Measurements from ENCODE around the gene RUNX1. TPM values are rescaled to one million over a fixed set of nuclear protein-coding genes. Genes with fewer than 3 reads are reported as not detected.

Gene RUNX1
- total and polyA plus RNA-seq, 2 of the 13 experiments (the other 11 are each of a cell fraction or from before 2014, with no cell fraction given), result 5.4 to 6.4 TPM

DNA sequence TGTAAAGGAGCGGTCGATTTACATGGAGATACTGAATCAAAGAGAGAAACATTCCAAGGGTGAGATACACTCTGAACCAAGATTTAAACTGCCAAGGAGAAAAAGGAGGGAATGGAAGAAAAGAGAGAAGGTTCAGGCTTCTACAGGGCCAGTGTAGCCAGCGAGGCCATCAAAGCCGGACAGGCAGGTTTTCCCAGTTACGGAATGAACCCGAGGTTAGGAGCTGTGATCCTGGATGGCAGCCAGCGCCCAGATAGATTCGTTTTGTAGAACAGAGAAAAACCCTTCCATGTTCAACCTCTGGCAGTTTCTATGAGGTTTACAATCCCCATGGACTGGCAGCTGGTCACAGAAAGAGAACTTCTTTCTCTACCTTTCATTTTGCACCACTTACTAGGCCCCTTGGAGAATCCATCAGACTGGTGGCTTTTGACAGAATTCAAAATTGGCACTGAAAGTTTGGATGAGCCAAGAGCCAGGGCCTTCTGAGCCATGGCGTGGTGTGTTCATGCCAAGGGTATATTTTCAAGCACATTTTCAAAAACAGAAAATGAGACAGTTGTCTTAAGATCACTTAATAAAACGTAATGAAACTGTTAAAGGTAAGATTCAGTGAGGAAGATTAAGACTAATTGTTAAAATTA, 171.5 kb downstream of the RUNX1 start:
- 96% methylated on average over 10 of the region's 10 CpGs for WGBS (ENCODE audit: low lambda C conversion rate)
- ChIA-PET CTCF (ENCODE audit: low intra/inter-chr PET ratio, low total read pairs) (no interaction called here), POLR2A (interaction anchor here (1.5 to 2.3 kb wide), 3 partner anchors 10 to 132 kb away, joined by 3 to 10 read pairs (median 4); no protein-coding TSS in a partner anchor)
- Histone ChIP-seq H3K27ac (ENCODE audit: extremely low read length, insufficient read depth, low read length) (no peak overlapping the region), H3K36me3 (replicated peaks in 1 of 2; ENCODE audit: control insufficient read depth in 1 of 2, insufficient read depth in 2 of 2, low read length in 2 of 2) (peaks cover 12 to 62% of the 10 kb centered on the region in 2 experiments), H3K4me1 (ENCODE audit: insufficient read depth, low read length) (peaks cover 25% of the 10 kb centered on the region), H4K20me1 (ENCODE audit: insufficient read depth, low read length) (no peaks in the 10 kb centered on the region), H3K79me2 (ENCODE audit: insufficient read depth, low read length) (peaks cover 40% of the 10 kb centered on the region), H3K9me3 (ENCODE audit: low read length) (no peaks in the 10 kb centered on the region), H3K4me2 (ENCODE audit: low read depth, low read length) (no peak overlapping the region), H3K27me3 (ENCODE audit: control insufficient read depth in 1 of 2, insufficient read depth in 2 of 2, low read length in 2 of 2) (no peaks in the 10 kb centered on the region), H2AFZ (ENCODE audit: low read length) (no peak overlapping the region), H3K9ac (ENCODE audit: insufficient read depth, low read depth, low read length) (no peak overlapping the region), H3K4me3 (replicated peaks in 1 of 3; ENCODE audit: insufficient read depth in 1 of 3, low read depth in 2 of 3, low read length in 3 of 3) (no peak overlapping the region)
- no peak for FAIRE-seq
- TF ChIP-seq ZFP36 (IDR thresholded peaks at IDR 0.05; ENCODE audit: borderline replicate concordance, low read depth, low read length, partially characterized antibody), result no peak
- no TSS peak for BruUV-seq (replicated peaks)
- in situ Hi-C loops (cut with HindIII; ENCODE audit: extremely low pct_ligation_motif_present, low pct_unique_long_range_greater_than_20kb), result loop anchor here (25.0 kb wide), 2 partner anchors 960 to 1060 kb away; no protein-coding TSS in a partner anchor
- no peak for DNase-seq (ENCODE audit: low spot score)
- intact Hi-C loops (cut with micrococcal nuclease; ENCODE audit: unreplicated experiment), result no loop called here
- no peak for ATAC-seq

DNA sequence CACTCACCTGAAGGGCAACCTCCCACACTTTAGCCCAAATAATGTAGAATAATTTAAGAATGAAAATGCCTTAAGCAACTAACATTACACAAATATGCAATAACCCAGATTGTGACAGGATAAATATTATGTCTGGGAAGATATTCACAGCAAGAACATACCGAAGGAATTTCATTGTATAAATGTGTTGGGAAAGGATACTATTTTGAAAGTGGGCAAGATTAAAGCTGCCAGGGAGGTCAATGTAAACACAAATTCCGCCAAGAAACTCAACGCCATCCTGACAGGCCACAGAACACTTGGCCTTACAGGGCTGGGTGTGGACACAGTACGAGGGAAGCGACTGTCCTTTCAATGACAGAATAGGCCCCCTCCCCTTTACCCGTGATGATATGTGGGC, 173.3 kb downstream of the RUNX1 start:
- H3K9me3 ChIP-seq (ENCODE audit: low read length), result no peaks in the 10 kb centered on the region
- CTCF ChIA-PET (ENCODE audit: low intra/inter-chr PET ratio, low total read pairs), result no interaction called here
- in situ Hi-C loops (cut with HindIII; ENCODE audit: extremely low pct_ligation_motif_present, low pct_unique_long_range_greater_than_20kb), result loop anchor here (25.0 kb wide), 2 partner anchors 961 to 1061 kb away; no protein-coding TSS in a partner anchor
- ATAC-seq, result no peak
- H3K27ac ChIP-seq (ENCODE audit: extremely low read length, insufficient read depth, low read length), result no peak overlapping the region
- H3K36me3 ChIP-seq (replicated peaks in 1 of 2; ENCODE audit: control insufficient read depth in 1 of 2, insufficient read depth in 2 of 2, low read length in 2 of 2), result peaks cover 12 to 70% of the 10 kb centered on the region in 2 experiments
- 100% methylated on average over 6 of the region's 6 CpGs for WGBS (ENCODE audit: low lambda C conversion rate)
- H3K9ac ChIP-seq (ENCODE audit: insufficient read depth, low read depth, low read length), result no peak overlapping the region
- H2AFZ ChIP-seq (ENCODE audit: low read length), result no peak overlapping the region
- H3K4me1 ChIP-seq (ENCODE audit: insufficient read depth, low read length), result peaks cover 7% of the 10 kb centered on the region; the same call in 1 of the 2 replicates
- H3K4me2 ChIP-seq (ENCODE audit: low read depth, low read length), result no peak overlapping the region
- no TSS peak for BruUV-seq (replicated peaks)
- H3K79me2 ChIP-seq (ENCODE audit: insufficient read depth, low read length), result peaks cover 26% of the 10 kb centered on the region
- POLR2A ChIA-PET, result interaction anchor here (1.3 kb wide), 1 partner anchor 13 kb away, joined by 3 read pairs; no protein-coding TSS in a partner anchor
- DNase-seq (ENCODE audit: low spot score), result no peak
- no peak overlapping the region for H3K4me3 ChIP-seq (replicated peaks in 1 of 3; ENCODE audit: insufficient read depth in 1 of 3, low read depth in 2 of 3, low read length in 3 of 3)
- H4K20me1 ChIP-seq (ENCODE audit: insufficient read depth, low read length), result peaks cover 4% of the 10 kb centered on the region; the same call in 1 of the 2 replicates
- no peaks in the 10 kb centered on the region for H3K27me3 ChIP-seq (ENCODE audit: control insufficient read depth in 1 of 2, insufficient read depth in 2 of 2, low read length in 2 of 2)
- intact Hi-C loops (cut with micrococcal nuclease; ENCODE audit: unreplicated experiment), result no loop called here
- no peak for TF ChIP-seq ZNF547 (CRISPR knock-in tag; IDR thresholded peaks at IDR 0.05)
- TF ChIP-seq, protein P1, sequence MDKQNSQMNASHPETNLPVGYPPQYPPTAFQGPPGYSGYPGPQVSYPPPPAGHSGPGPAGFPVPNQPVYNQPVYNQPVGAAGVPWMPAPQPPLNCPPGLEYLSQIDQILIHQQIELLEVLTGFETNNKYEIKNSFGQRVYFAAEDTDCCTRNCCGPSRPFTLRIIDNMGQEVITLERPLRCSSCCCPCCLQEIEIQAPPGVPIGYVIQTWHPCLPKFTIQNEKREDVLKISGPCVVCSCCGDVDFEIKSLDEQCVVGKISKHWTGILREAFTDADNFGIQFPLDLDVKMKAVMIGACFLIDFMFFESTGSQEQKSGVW (CRISPR knock-in tag; IDR thresholded peaks at IDR 0.05; ENCODE audit: borderline replicate concordance), result no peak
- TF ChIP-seq, protein P2, sequence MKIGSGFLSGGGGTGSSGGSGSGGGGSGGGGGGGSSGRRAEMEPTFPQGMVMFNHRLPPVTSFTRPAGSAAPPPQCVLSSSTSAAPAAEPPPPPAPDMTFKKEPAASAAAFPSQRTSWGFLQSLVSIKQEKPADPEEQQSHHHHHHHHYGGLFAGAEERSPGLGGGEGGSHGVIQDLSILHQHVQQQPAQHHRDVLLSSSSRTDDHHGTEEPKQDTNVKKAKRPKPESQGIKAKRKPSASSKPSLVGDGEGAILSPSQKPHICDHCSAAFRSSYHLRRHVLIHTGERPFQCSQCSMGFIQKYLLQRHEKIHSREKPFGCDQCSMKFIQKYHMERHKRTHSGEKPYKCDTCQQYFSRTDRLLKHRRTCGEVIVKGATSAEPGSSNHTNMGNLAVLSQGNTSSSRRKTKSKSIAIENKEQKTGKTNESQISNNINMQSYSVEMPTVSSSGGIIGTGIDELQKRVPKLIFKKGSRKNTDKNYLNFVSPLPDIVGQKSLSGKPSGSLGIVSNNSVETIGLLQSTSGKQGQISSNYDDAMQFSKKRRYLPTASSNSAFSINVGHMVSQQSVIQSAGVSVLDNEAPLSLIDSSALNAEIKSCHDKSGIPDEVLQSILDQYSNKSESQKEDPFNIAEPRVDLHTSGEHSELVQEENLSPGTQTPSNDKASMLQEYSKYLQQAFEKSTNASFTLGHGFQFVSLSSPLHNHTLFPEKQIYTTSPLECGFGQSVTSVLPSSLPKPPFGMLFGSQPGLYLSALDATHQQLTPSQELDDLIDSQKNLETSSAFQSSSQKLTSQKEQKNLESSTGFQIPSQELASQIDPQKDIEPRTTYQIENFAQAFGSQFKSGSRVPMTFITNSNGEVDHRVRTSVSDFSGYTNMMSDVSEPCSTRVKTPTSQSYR (CRISPR knock-in tag; IDR thresholded peaks at IDR 0.05; ENCODE audit: borderline replicate concordance), result no peak
- TF ChIP-seq, protein P3, sequence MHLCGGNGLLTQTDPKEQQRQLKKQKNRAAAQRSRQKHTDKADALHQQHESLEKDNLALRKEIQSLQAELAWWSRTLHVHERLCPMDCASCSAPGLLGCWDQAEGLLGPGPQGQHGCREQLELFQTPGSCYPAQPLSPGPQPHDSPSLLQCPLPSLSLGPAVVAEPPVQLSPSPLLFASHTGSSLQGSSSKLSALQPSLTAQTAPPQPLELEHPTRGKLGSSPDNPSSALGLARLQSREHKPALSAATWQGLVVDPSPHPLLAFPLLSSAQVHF (CRISPR knock-in tag; IDR thresholded peaks at IDR 0.05), result no peak
- TF ChIP-seq ZNF567 (CRISPR knock-in tag; IDR thresholded peaks at IDR 0.05; ENCODE audit: borderline replicate concordance), result no peak
- TF ChIP-seq ZSCAN20 (CRISPR knock-in tag; IDR thresholded peaks at IDR 0.05; ENCODE audit: borderline replicate concordance), result no peak
- FAIRE-seq, result no peak

Data from HepG2 (cell line).